ENCODE measurements around the gene IFNGR2.
"Not testable (repeated sequence)": the region's sequence is repeated elsewhere in the genome, so short reads cannot be mapped to it uniquely, and the experiment has no call there.

IFNGR2 gene, protein sequence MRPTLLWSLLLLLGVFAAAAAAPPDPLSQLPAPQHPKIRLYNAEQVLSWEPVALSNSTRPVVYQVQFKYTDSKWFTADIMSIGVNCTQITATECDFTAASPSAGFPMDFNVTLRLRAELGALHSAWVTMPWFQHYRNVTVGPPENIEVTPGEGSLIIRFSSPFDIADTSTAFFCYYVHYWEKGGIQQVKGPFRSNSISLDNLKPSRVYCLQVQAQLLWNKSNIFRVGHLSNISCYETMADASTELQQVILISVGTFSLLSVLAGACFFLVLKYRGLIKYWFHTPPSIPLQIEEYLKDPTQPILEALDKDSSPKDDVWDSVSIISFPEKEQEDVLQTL

DNA sequence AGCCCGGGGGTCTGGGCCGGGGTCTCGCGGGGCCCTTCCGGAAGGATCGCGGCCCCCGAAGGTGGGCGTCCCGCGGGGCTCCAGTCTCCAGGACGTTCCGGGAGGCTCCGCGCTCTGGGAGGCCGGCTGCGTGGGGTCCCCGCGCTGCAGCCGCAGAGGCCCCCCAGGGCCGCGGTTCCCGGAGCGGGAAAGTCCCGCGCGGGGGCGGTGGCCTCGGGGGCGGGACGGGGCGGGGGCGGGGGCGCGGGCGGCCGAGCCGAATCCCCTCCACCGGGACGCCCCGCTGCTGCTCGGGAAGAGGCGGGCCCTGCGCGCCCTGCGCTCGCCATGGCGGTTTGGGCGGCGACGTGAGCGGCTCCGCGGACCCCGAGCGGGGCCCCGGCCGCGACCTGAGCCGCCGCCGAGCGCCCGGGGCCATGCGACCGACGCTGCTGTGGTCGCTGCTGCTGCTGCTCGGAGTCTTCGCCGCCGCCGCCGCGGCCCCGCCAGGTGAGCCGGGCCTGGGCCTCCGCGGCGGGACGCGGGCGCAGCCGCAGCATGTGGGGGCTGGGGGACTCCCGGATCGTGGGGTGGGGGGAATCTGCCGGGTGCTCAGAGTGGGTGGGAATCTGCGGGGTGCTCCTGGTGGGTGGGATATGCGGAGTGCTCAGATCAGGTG lies at the start of gene IFNGR2:
TSS of gene IFNGR2 (plus strand) at position 286 of the 658 bp plus-strand sequence. CDS start at position 417, 131 bp downstream.
- no peak for DNase-seq

DNA sequence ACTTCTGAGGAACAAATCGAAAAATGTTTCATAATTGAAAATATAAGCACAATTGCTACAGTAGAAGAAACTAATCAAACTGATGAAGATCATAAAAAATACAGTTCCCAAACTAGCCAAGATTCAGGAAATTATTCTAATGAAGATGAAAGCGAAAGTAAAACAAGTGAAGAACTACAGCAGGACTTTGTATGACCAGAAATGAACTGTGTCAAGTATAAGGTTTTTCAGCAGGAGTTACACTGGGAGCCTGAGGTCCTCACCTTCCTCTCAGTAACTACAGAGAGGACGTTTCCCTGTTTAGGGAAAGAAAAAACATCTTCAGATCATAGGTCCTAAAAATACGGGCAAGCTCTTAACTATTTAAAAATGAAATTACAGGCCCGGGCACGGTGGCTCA lies 47.9 kb upstream of the IFNGR2 start:
- no peak for DNase-seq

DNA sequence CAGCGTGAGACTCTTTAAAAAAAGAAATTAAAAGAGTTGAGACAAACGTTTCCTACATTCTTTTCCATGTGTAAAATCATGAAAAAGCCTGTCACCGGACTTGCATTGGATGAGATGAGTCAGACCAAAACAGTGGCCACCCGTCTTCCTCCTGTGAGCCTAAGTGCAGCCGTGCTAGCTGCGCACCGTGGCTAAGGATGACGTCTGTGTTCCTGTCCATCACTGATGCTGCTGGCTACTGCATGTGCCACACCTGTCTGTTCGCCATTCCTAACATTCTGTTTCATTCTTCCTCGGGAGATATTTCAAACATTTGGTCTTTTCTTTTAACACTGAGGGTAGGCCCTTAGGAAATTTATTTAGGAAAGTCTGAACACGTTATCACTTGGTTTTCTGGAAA lies 47.2 kb upstream of the IFNGR2 start:
- no peak for DNase-seq

DNA sequence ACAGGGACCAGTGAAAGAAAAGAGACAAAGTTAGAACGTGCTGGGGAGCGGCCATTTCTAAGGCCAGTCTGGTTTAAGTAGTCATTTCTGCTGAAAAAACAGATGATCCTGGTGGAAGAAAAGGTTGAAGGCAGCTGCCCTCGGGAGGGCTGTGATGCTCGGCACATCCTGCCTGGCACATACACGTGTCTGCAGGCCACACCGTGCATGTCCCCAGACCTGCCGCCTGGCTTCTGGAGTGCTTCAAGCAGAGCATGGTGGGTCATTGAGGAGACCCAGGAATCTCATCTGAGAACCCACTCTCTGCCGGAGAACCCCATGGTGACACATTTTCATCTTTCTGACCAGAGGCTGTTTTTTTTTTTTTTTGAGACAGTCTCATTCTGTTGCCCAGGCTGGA lies 46.0 kb upstream of the IFNGR2 start:
- DNase-seq, result no peak

DNA sequence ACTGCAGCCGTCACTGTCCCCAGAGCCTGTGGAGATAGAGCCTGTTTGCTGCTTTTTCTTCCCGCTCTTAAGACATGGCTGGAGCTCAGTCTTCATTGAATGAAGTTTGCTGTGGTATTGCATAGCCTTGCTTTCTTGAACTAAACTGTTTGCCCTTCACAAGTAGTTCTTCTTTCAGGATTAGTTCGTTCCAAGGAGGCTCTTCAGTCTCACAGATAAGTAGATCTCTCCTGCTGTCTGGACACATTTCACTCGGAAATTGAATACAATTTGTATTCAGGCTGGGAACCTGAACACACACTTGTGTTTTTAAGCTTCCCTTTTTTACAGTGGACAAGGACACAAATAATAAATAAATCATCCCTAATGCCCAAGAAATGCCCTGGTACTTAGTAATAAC lies 43.8 kb upstream of the IFNGR2 start:
- no peak for DNase-seq

DNA sequence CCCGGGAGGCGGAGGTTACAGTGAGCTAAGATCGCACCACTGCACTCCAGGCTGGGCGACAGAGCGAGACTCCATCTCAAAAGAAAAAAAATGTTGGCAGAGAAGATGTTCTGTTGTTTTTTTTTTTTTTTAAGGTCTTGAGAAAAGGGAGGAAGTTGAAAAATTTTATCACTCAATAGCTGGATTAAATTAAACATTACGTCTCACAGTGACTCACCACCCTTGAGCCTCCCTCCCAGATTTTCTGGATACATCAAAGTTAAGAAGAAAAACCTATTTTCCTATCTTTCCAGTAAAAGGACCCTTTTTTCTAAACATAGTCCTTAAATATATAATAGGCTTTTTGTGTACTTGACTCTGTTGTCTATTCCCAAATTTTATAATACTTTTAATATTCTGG lies 42.9 kb upstream of the IFNGR2 start:
- no peak for DNase-seq

DNA sequence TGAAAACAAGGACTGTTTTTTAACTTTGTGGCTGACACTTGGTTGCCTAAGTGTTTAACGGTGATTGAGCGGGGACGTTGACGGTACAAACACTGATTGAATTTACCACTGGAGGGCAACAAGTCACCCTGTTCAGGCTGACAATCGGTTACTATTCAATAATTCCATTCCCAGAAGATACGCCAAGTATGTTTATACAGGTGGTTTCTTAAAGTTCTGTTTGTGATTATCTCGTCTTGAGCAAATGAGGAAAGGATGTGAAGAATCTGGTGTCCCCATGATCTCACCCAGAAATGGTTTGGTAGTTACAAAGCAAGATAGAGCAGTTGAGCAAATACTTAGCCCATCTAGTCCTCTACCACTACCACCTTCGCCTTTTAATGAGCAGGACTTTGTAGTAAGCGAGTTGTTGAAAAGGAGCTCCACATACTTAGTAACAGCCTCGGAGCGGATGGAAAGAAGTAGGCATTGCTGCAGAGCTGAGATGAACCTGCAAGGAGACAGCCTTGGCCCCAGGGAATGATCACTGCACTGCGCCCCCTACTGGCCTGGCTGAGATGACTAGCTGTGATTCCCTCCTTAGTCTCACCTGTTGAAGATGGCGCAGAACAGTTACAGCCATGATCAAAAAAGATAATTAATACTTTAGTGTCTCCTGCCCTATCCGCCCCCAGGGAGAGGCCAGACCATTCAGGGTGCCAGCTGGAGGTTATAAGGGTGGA lies 42.2 kb upstream of the IFNGR2 start:
- DNase-seq, result no peak

DNA sequence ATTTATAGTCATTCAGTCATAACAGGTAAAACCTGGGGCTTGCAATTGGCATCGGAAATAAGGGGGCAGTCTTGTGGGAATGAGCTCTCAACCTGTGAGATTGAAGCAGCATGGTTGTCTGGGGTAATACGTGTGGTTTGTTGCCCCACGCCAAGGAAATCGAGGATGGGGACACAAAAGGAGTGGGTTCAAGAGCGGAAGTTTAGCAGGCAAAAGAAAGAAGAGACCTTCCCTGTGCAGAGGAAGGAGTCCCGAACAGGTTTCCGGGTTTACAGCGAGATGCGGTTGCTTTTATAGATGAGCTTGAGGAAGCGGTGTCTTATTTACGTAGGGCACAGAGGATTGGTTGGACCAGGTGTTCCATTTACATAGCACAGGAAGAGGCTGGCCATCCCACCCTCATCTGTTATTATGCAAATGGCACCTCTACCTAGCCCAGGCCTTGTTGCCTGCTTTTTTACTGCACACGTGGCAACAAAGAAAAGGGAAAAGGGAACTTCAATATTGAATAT lies 41.1 kb upstream of the IFNGR2 start:
- DNase-seq, result peak; percentile 70

DNA sequence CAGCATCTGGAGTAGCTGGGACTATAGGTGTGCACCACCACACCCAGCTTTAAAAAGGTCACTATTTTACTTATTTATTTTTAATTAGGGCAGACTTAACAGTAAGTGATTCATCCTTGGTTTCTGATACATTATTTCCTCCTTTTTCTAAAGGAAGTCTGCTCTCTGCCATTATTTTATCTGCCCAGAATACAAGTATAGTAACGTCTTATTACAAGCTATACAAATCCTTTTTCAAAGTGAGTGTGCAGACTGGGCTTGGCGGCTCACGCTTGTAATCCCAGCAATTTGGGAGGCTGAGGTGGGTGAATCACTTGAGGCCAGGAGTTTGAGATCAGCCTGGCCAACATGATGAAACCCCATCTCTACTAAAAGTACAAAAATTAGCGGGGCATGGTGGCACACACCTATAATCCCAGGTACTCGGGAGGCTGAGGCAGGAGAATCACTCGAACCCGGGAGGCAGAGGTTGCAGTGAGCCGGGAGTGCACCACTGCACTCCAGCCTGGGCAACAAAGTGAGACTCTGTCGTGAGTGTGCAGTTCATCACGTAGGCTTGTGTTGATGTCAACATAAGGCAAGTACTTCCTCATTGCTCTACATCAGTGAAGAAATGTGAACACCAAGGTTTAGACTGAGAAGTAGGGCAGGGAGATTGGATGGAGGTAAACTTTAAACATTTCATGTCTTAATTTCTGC lies 39.2 kb upstream of the IFNGR2 start:
- not testable (repeated sequence) for DNase-seq

DNA sequence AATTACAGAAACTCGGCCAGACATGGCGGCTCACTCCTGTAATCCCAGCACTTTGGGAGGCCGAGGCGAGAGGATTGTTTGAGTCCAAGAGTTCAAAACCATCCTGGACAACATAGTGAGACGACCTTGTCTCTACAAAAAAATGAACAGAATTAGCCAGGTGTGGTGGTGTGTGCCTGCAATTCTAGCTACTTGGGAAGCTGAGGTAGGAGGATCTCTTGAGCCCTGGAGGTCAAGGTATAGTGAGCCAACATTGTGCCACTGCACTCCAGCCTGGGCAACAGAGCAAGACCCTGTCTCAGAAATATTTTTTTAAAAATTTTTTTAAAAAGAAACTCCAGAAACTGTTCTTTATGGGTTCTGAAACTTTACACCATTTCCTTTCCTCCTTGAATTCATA lies 38.4 kb upstream of the IFNGR2 start:
- no peak for DNase-seq

DNA sequence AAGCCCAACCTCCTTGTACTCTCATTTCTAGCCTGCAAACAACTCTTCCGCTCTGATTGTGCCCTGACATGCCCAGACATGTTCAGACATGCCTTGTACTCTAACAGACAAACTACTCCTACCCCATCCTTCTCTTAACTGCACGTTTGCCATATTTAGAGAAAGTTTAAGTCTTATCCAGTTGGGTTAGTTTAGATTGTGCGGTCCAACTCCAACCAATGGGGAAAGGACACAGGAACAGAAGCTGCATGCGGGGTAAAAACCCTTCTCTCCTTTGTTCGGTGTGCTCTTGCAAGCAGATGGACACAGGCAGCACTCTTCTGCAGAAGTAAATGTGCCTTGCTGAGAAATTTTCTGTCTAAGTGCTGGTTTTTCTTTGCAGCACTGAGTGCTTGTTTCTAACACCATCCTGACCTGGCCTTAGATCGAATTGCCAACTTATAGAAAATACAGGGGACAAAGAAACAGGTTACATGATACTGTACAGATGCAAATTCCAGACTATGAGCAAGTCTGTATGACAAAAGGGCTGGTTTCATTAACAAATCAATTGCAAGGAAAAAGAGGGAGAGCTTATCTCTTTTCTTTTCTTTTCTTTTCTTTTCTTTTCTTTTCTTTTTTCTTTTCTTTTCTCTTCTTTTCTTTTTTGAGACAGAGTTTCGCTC lies 35.8 kb upstream of the IFNGR2 start:
- no peak for DNase-seq

DNA sequence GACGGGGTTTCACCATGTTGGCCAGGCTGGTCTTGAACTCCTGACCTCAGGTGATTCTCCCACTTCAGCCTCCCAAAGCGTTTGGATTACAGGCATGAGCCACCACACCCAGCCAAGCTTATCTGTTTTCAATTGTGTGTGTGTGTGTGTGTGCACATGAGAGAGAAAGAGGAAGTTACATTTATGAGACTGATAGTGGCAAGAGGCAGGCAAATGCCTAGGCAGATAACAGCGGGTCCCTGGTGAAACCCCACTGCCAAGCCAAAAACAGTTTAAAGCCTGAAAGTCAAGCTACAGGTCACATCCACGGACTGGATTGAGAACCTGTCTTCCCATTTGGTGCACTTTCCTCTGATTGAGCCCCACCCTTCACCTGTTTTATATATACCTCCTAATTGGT lies 35.1 kb upstream of the IFNGR2 start:
- no peak for DNase-seq

DNA sequence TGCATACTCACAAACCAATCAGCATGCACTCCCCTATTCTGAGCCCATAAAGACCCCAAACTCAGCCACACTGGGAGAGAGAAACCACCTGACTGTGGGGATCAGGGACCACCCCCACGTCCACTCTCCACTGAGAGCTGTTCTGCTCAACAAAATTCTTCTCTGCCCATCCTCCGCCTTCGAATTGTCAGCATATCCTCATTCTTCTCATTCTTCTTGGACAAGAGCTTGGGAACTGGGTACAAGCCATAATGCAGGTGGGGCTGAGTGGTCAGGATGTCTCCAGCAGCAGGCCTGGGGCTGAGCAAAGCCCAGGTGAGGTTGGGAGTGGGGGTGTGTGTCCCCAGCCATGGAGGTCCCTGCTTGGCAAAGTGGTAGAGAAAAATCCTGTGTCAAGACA lies 34.6 kb upstream of the IFNGR2 start:
- DNase-seq, result no peak

DNA sequence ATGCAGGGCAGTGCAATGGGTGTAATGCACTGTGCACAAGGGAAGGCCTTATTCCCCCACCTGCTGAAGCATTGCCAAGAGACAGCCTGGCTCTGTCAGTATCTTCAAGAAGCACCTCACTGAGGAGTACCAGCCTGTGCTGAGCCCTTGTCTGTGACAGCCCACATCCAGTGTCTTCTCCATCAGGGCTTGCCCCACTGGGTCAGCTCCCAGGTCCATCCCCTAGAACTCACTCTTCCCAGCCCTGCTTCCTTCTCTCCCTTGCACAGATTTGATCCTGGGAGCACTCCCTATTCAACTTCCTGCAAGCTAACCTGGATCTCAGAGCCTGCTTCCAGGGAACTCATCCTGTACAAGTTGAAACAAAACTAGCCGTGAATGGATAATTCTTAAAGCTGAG lies 33.6 kb upstream of the IFNGR2 start:
- no peak for DNase-seq

DNA sequence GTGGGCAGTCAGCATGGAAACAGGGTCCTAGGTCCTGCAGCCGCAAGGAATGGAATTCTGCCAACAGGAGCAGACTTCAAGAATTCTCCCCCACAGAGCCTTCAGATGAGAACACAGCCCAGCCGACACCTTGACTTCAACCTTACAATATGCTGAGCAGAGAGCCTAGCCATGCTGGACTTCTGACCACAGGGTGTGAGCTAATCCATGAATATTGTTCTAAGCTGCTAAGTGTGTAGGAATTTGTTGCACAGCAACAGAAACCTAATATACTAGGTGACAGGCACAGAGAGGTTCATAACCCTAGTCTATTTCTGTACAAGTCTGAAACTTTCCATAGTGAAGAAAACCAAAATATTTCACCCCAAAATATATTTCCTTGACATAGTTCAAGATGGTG lies 32.9 kb upstream of the IFNGR2 start:
- no peak for DNase-seq

DNA sequence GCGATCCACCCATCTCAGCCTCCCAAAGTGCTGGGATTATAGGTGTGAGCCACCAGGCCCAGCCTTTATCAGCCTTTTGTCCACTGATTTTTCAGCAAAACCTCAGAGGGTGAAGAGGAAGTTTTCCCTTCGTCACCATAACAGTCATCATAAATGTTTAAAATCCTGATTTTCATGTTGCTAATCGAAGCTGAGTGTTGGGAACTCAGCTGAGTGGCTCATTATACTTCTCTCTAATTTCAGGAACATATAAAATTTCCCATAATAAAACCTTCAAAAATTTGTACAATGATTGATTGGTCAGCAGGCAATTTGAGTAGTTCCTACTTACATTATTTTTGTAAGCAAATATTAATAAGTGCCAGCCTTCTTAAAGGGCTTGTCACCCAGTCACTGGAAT lies 31.8 kb upstream of the IFNGR2 start:
- no peak for DNase-seq

DNA sequence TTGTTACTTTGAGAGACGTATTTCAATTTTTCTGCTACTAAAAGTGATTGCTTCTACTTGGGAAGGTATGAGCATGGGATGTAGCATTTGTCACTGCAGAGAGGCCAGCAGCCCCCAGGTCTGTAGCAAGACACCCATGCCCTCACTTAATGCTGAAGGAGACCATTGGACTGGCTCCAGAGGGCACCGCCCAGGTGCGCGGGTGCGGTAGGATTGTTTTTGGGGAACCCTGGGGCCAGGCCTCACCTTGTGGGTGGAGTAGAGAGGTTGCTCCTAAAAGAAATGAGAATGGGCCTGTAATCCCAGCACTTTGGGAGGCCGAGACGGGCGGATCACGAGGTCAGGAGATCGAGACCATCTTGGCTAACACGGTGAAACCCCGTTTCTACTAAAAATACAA lies 30.6 kb upstream of the IFNGR2 start:
- no peak for DNase-seq

DNA sequence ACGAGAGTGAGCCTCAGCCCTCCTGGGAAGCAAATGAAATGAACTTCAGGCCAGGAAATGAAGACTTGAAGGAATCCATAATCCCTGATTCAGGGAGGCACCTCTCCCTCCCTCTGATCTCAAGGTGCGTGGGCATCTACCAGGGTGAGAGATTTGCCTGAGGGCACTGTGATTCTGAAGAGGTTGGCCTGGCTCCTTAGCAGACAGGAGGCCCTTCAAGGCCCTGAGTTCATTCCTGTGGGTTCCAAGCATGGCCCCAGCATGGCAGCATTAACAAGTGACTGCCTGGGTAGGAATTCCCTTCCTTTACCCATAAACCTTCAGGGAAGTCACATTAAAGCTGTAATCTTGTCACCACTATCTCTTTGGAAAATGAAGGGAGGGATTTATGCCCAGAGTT lies 29.8 kb upstream of the IFNGR2 start:
- no peak for DNase-seq

DNA sequence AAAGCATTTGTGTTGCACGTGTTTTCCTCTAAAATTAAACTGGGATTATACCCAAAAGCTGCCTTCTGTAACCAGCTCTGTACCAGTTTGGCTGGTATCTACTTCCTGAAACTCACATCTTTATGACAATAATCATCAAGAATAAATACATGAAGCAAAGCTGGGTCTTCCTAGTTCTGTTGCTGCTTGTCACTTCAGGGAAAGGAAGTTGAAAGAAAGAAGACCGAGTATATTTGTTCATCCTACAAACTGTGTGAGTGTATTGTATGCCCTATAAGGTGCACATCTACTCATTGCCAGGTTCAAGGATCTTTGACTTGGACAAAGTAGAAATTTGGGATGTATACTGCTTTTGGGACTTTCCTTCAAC lies 29.1 kb upstream of the IFNGR2 start:
- no peak for DNase-seq

DNA sequence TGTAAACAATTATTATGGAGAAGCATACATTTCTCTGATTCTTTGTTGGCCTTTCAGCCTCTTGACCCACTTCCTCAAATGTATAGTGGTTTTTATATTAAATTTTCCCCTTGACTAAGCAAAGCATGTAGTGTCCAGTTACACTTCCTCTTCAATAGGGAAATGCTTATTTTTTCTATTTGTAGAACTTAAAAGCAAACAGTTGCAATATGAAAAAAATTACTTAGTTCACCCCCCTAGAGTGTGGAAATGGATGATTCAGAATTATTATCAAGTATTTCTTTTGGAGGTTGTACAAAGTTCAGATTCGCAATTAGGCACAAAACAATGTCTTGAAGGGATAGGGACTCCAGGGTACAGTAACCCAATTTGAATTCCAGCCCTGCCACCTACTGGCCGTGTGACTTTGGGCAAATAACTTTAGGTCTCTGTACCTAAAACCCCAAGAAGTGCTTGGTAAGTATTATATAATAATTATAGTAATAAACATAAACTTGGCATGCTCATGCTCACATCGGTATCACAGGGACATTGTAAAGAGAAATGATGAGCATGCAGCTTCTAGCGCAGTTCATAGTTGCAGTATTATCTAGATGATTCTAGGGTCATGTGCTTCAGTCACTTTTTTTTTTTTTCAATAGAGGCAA lies 28.6 kb upstream of the IFNGR2 start:
- no peak for DNase-seq

DNA sequence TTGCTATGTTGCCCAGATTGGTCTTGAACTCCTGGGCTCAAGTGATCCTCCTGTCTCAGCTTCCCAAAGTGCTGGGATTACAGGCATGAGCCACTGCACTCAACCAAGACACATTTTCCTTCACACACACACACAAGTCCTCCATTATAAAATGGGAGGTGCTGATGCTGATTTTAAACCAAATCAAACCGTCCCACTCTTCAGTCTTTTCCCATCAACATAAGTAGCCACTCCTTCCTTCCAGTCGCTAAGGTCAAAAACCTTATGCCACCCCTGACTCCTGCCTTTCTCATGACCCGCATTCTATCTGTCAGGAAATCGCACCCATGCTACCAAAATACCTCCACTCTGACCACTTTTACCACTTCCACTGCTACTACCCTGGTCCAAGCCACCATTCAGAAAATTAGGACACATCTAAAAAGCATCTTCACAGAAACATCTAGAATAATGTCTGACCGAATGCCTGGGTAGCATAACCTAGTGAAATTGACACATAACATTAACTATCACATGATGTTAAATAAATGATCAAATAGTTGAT lies 28.0 kb upstream of the IFNGR2 start:
- DNase-seq, result no peak

Measured in NCI-H1048 (cell line).